Right renal pelvis (tissue), 4 donors: ENCODE data around the gene NEAT1. TPM values are rescaled to one million over a fixed set of nuclear protein-coding genes. Genes with fewer than 3 reads are reported as not detected.
"Not testable (repeated sequence)": the region's sequence is repeated elsewhere in the genome, so short reads cannot be mapped to it uniquely, and the experiment has no call there.

Source experiments
- DNase-seq, 4 donors: peaks; one replicate each; pipeline ENCODE4 v3.0.0-alpha.2; 2013; ENCODE audit warnings: low read depth in 4 of 4, low spot score in 3 of 4, missing footprints in 1 of 4
- polyA plus RNA-seq, 4 donors: library from polyadenylated mRNA; unstranded; fragments of 120-200 nt; gene quantifications; one replicate each; pipeline ENCODE4 v1.2.1, GENCODE V29; 2013; ENCODE audit not compliant: insufficient read length in 4 of 4

Gene NEAT1
- polyA plus RNA-seq, 4 donors: 141 to 286 (median 189) TPM

DNA sequence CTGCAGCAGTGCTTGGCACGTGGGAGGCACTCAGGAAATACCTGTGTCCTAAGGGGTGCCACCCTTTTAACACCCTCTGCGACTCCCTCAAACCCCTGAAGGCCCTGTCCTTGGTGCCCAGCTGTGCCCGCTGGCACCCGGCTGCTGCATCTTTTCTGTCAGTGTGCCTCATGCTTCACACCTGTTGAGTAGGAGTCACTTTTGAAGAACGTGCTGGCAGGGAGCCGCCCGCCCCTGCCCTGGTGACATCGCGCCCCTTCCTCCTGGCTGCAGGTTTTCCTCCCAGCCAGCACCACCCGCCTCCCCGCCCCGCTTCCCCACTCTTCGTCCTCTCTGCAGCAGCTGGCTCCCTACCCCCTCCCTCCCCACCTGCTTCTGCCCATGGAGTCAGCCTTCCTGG, 18.4 kb upstream of the NEAT1 start:
- no peak for DNase-seq

GRCh38 chr11:65404638-65405339, 17.8 kb upstream of the NEAT1 start:
- DNase-seq: no peak

- DNase-seq: no peak
Measured at GRCh38 chr11:65410936-65411680, 11.5 kb upstream of the NEAT1 start.

DNA sequence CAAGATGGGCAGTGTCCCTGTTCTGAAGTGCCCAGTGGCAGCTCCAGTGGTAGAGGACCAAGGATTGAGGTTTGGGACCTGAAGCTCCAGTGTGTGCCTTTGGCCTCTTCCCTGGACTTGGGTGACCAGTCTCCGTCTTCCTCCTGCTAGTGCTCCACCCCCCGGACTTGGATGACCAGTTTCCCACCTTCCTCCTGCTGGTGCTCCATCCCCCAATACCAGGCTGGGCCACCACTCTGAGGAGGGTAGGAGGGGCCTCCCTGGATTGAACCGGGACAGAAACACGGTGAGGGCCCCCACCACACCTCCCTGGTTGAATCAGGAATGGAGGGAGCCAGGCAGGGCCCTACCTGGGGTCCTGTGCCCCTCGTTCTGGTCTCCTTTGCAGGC, 10.9 kb upstream of the NEAT1 start:
- DNase-seq: no peak

GRCh38 chr11:65412271-65413076, 10.1 kb upstream of the NEAT1 start:
- DNase-seq: no peak

GRCh38 chr11:65413077-65413664, 9.4 kb upstream of the NEAT1 start:
- DNase-seq: not testable (repeated sequence)

DNA sequence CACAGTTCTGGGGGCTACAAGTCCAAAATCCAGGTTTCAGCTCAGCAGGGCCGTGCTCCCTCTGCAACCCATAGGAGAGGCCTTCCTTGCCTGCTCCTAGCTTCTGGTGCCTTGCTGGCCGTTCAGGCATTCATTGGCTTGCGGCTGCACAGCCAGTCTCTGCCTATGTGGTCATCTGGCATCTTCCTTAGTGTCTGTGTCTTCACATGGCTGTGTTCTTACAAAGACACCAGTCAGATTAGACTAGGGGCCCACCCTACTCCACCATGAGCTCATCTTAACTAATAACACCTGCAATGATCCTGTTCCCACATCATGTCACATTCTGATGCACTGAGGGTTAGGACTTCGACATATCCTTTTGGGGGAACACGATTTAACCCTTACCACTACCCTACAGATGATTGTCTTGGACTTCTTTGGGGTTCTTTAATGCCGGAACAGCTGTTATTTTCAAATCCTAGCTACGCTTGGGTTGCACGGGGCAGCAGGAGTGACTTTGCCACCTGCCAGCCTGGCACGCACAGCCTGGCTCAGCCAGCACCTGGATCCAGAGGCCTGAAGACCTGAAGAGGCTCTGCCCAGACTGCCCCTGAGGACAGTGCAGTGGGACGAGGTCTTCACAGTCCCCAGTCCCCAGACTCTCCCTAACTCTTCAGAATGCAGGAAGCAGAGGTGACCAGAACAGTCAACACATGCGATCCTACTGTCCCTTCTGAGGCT, 7.7 kb upstream of the NEAT1 start:
- no peak for DNase-seq

DNA sequence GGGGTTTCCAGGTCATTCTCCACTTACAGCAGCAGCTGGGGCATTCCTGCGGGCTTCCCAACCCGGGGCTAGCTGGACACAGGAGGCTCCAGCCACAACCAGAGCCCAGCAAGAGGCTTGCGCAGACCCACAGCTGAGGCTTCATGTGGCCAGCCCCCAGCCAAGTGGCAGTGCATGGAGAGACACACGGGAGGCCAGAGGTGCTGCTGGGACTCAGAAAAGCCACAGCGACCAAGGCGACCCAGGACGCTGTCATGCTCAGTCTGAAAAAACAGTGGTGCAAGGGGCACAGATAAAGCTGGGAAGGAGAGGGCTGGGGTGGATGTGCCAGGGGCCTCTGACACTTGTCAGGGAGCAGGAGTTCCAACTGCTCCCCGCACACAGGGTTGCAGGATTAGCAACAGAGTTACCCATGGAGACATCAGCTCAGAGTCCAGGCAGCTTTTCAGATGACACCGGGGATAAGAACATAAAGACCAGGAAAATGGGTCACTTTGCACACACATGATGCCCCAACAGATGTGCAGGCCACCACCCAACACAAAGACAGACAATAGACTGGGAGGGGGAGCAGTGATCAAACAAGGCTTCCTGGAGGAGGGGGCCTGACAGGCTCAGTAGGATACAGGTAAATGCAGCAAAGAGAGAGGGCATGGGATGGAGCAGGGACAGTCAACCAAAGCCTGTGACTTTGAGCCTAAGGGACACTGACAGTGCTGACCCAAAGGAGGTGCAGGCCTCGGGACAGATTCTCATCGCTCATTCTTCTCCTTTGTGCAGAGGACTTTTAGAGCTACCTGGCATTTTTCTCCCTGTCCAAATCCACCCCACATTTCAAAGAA, 6.9 kb upstream of the NEAT1 start:
- DNase-seq: no peak

- DNase-seq: peak in 3 of 4 donors; percentile 75 to 87 (median 77)
Measured at GRCh38 chr11:65416341-65416824, 6.2 kb upstream of the NEAT1 start.

DNA sequence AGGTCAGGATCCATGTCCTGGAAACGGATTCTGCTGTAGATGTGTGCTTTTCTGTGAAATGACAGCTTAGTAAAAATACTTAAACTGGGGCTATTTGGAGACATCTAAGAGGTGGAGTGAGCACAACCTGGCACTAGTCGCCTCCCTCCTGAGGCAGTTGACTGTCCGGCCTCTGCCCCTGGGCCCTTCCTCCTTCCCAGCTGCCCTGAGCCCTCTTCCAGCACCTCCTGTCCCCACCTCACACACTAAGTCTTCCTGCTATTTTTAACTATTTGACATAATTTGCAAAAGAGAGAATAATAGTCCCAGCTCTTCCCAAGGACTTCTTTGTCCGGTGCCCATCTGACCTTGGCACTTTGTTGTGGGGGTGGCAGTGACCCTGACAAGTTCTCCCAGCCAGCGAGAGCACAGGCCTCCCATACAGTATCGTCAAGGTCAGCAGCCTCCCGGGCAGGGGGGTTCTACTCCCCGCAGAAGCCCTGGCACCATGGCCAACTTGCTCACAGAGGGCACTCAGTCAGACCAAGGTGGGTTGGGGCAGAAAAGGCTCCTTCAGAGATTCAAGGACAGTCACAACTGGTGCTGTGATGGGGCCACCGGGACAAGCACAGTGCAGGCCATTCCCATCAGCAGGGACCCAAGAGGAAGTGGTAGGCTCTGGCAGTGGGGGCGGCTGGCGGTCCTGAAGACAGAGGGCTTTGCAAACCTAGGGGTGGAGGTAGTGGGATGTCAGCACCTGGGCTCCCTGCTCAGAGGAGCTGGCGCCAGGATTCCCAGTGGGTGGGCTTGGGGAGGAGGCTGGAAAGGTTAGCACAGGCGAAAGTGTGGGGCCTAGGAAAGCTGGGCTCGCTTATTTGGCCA, 5.5 kb upstream of the NEAT1 start:
- DNase-seq: no peak

GRCh38 chr11:65417702-65418430, 4.7 kb upstream of the NEAT1 start:
- no peak for DNase-seq

- DNase-seq: no peak
Measured at GRCh38 chr11:65418431-65418680, 4.2 kb upstream of the NEAT1 start.

GRCh38 chr11:65418681-65419459, 3.7 kb upstream of the NEAT1 start:
- peak; percentile 83 to 94 (median 92) for DNase-seq

DNA sequence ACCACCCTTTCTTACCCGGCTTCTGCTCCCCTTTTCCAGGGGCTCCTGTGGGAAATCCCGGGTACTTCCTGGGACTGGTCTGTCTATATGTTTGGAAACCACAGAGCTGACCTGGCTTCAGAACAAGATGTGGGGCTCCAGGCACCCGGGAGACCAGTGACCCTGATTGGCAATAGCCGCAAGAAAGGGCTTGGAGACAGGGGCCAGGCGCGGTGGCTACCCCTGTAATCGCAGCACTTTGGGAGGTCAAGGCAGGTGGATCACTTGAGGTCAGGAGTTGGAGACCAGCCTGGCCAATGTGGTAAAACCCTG, 3.2 kb upstream of the NEAT1 start:
- no peak for DNase-seq

DNA sequence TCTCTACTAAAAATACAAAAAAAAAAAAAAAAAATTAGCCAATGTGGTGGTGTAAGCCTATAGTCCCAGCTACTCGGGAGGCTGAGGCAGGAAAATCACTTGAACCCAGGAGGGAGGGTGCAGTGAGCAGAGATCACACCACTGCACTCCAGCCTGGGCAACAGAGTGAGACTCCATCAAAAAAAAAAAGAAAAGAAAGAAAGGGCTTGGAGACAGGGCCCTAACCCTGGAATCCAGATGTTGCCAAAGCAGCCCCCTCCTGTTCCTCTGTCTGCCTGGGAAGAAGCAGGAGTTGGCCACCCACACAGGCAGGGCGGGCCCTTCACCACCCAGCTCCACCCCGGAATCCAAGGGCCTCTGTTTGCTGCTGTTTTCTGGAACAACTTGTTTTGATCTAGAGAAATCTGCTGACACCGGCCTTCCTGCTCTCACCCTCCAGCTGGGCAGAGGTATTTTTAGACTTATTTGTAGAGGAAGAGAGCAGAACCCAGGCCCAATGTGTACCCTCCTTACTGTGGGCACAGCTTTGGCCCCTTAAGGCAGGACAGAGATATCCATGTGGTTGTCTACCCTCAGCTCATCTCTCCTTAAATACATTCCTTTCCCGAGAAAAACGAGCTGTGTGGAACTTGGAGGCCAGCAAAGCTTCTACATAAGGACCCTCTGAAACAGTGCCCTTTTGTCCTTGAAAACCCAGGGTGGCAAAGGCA, 2.7 kb upstream of the NEAT1 start:
- no peak for DNase-seq

DNA sequence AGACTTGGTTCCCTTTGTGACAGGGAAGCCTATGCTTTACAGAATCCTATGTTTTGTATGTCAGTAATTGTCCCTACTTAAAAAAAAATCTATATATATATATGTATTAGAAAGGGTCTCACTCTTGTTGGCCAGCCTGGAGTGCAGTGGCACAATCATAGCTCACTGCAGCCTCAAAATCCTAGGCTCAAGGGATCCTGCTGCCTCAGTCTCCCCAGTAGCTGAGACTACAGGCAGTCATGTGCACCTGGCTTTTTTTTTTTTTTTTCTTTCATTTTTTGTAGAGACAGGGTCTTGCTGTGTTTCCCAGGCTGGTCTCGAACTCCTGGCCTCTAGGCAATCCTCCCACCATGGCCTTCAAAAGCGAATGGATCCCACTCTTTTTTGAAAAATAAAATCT, 2.1 kb upstream of the NEAT1 start:
- DNase-seq: no peak
